Measurements from ENCODE around the gene BACH2. TPM values are rescaled to one million over a fixed set of nuclear protein-coding genes. Genes with fewer than 3 reads are reported as not detected.

Gene BACH2
- total RNA-seq, 1 donor from 2014 or later: 90.4 TPM

DNA sequence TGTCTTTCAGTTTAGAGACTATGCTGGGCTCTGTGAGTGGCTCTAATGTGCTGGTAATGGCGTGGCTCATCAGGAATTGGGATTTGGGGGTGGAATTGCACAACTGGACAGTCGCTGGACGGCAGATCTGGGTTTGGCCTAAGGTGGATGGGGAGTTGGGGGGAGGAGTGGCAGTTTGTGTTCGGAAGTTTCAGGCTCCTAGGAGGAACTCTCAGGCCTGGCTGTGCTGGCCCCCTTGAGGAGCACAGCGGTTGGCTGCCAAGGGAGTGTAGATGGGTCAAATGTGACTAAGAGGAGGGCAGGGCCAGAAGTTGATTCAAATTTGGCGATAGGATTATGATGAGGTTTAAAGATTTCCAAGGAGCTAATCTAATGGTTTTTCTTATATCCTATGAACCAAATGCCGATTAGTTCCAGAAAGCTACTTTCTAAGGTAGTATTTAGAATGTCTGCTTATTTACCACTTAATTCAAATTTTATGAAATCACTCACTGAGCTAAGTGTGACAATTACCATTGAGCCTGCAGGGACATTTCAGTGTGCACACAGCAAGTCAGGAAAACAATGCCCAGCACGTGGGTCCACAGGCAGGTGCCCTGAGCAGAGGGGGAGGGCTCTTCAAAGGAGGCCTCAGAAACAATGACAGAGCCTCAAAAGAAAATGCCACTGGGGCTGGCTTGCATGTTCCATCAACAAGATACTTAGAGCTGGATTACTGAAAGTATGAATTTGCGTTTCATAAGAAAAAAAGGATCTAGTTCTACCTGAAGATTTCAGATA, 291.4 kb downstream of the BACH2 start:
- ChIA-PET CTCF (no interaction called here), POLR2A (interaction anchor here (0.7 kb wide), 1 partner anchor 428 kb away, joined by 3 read pairs; no protein-coding TSS in a partner anchor)
- intact Hi-C loops (cut with micrococcal nuclease): no loop called here
- peaks cover 30% of the 10 kb centered on the region for H3K36me3 Mint-ChIP-seq (ENCODE audit: low read depth)
- H3K4me1 Mint-ChIP-seq: peaks cover 23% of the 10 kb centered on the region
- H3K27me3 Mint-ChIP-seq: no peaks in the 10 kb centered on the region
- DNase-seq: no peak
- no peaks in the 10 kb centered on the region for H3K9me3 Mint-ChIP-seq
- TF ChIP-seq, protein P1, sequence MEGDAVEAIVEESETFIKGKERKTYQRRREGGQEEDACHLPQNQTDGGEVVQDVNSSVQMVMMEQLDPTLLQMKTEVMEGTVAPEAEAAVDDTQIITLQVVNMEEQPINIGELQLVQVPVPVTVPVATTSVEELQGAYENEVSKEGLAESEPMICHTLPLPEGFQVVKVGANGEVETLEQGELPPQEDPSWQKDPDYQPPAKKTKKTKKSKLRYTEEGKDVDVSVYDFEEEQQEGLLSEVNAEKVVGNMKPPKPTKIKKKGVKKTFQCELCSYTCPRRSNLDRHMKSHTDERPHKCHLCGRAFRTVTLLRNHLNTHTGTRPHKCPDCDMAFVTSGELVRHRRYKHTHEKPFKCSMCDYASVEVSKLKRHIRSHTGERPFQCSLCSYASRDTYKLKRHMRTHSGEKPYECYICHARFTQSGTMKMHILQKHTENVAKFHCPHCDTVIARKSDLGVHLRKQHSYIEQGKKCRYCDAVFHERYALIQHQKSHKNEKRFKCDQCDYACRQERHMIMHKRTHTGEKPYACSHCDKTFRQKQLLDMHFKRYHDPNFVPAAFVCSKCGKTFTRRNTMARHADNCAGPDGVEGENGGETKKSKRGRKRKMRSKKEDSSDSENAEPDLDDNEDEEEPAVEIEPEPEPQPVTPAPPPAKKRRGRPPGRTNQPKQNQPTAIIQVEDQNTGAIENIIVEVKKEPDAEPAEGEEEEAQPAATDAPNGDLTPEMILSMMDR (IDR thresholded peaks at IDR 0.05): no peak
- no peak overlapping the region for H3K4me3 Mint-ChIP-seq
- no peak for ATAC-seq (ENCODE audit: low read depth)
- H3K27ac Mint-ChIP-seq: peak overlapping the region; percentile 57

GRCh38 chr6:90004511-90004910, 292.1 kb downstream of the BACH2 start:
- H3K27ac Mint-ChIP-seq: no peak overlapping the region
- peaks cover 32% of the 10 kb centered on the region for H3K36me3 Mint-ChIP-seq (ENCODE audit: low read depth)
- intact Hi-C loops (cut with micrococcal nuclease): no loop called here
- TF ChIP-seq, protein P1 (IDR thresholded peaks at IDR 0.05): no peak
- H3K4me3 Mint-ChIP-seq: no peak overlapping the region
- ATAC-seq (ENCODE audit: low read depth) (no peak), DNase-seq (no peak)
- ChIA-PET POLR2A (no interaction called here), CTCF (no interaction called here)
- H3K4me1 Mint-ChIP-seq: peaks cover 20% of the 10 kb centered on the region
- no peaks in the 10 kb centered on the region for H3K9me3 Mint-ChIP-seq
- H3K27me3 Mint-ChIP-seq: no peaks in the 10 kb centered on the region

DNA sequence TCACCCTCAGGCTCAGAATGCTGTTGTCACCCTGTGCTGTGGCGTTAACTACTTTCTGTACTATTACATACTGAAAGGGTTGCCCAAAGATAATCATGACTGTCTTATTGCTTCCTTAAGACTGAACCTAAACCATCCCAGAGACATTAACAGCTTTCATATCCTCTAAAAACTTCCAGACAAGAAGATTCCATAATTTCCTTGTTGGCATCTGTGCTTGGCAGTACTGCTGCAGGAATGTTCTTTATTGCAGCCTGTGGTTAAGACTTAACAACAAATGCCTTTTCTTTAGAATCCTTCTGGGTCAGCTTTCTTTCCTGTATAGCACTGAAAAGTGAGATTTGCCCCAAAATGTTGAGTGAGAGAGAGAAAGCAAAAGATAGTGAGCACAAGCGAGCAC, 292.7 kb downstream of the BACH2 start:
- Mint-ChIP-seq H3K36me3 (ENCODE audit: low read depth) (peaks cover 32% of the 10 kb centered on the region), H3K9me3 (no peaks in the 10 kb centered on the region), H3K27me3 (no peaks in the 10 kb centered on the region), H3K27ac (no peak overlapping the region), H3K4me1 (peaks cover 14% of the 10 kb centered on the region), H3K4me3 (no peak overlapping the region)
- CTCF ChIA-PET: no interaction called here
- DNase-seq (no peak), ATAC-seq (ENCODE audit: low read depth) (no peak)
- POLR2A ChIA-PET: no interaction called here
- TF ChIP-seq, protein P1 (IDR thresholded peaks at IDR 0.05): no peak
- intact Hi-C loops (cut with micrococcal nuclease): no loop called here

DNA sequence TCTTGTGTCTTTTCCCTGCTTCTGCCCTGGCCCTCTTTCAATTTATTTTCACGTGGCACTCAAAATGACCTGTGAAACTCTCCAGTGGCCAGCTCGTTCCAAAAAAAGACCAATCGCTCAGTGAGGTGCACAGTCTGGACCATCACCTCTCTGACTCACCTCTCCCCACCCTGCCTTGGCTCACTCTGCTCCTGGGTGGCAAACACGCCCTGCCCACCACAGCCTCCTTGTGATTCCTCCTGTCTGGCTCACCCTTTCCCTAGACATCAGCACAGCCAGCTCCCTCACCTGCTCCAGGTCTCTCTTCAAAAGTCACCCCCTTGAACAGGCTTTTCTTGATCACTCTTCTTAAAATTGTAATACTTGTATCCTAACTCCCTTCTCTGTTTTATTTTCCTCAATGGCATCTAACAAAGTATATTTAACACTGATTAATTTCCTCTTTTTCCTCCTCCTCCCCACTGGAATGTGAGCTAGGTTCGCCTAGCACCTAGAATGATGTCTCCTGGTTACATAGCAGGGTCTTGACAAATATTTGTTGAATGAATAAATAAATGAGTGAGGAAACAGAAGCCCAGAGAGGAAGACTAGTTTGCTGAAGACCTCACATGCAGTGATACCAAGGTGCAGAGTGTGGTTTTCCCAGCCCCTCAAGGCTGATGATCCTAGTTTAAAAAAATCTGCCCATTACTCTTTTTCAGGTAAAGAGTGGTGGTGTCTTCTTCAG, 293.4 kb downstream of the BACH2 start:
- TF ChIP-seq, protein P1 (IDR thresholded peaks at IDR 0.05): no peak
- no peak for DNase-seq
- peaks cover 30% of the 10 kb centered on the region for H3K36me3 Mint-ChIP-seq (ENCODE audit: low read depth)
- ATAC-seq (ENCODE audit: low read depth): no peak
- intact Hi-C loops (cut with micrococcal nuclease): no loop called here
- H3K9me3 Mint-ChIP-seq: no peaks in the 10 kb centered on the region
- ChIA-PET POLR2A (no interaction called here), CTCF (no interaction called here)
- H3K4me3 Mint-ChIP-seq: no peak overlapping the region
- H3K4me1 Mint-ChIP-seq: peaks cover 12% of the 10 kb centered on the region
- no peak overlapping the region for H3K27ac Mint-ChIP-seq
- H3K27me3 Mint-ChIP-seq: no peaks in the 10 kb centered on the region
